T47D (cell line): Measurements from ENCODE around the gene AHR.

Experiments used
- DNase-seq, 2 experiments: peaks; one replicate each; pipeline versions ENCODE4 v3.0.0 to v3.0.0-alpha.2; 2011 to 2012; ENCODE audit warnings: low read depth in 1 of 2, low spot score in 1 of 2
- JUND ChIP-seq: IDR thresholded peaks from 2 replicates; pipeline ENCODE4 v1.6.1; 2012; ENCODE audit warnings: low read depth
- in situ Hi-C: cut with HindIII; loops from 2 replicates; pipeline ENCODE4 v1.10.0; 2016; ENCODE audit warnings: low sequenced_read_pairs, low pct_unique_long_range_greater_than_20kb

AHR gene

DNA sequence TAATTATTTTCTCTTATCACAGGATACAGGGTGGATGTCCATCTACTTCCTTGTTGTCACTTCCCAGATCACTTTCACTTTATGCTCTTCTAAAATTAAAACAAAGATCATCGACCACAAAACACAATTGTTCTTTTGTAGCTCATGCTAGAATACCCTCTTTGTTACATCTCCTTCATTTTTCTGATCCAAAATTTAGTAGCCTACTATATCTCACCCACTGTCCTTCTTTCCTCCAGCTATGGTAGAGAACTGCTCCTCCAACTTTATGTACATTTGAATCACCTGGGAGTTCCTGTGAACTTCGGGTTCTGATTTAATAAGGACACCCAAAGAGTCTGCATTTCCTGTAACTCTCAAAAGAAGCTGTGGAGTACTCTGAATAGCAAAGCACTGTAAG is 1.2 kb upstream of the AHR start:
- in situ Hi-C loops, result no loop called here
- TF ChIP-seq JUND, result no peak
- no peak for DNase-seq

DNA sequence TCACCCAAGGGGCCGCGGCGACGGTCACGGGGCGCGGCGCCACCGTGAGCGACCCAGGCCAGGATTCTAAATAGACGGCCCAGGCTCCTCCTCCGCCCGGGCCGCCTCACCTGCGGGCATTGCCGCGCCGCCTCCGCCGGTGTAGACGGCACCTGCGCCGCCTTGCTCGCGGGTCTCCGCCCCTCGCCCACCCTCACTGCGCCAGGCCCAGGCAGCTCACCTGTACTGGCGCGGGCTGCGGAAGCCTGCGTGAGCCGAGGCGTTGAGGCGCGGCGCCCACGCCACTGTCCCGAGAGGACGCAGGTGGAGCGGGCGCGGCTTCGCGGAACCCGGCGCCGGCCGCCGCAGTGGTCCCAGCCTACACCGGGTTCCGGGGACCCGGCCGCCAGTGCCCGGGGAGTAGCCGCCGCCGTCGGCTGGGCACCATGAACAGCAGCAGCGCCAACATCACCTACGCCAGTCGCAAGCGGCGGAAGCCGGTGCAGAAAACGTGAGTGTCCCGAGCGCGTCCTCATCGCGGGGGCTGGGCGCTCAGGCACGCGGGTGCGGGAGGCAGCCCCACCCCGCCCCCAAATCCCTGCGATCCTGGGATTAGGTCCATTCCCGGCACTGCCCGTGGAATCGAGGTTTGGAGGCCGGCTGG is 509 bp downstream of the AHR start:
- peak; percentile 31 to 59 for DNase-seq
- TF ChIP-seq JUND, result no peak
- in situ Hi-C loops, result no loop called here

GRCh38 chr7:17299483-17299991 is 1.1 kb downstream of the AHR start:
- in situ Hi-C loops, result no loop called here
- TF ChIP-seq JUND, result no peak
- peak; percentile 9 to 43 for DNase-seq

GRCh38 chr7:17300012-17300411 is 1.6 kb downstream of the AHR start:
- in situ Hi-C loops, result no loop called here
- no peak for TF ChIP-seq JUND

GRCh38 chr7:17300437-17300836 is 2.0 kb downstream of the AHR start:
- DNase-seq, result no peak
- in situ Hi-C loops, result no loop called here
- no peak for TF ChIP-seq JUND

More at GRCh38 chr7:17300012-17300411, 1.6 kb downstream of the AHR start:
- no peak for DNase-seq

- DNase-seq, result peak in 1 of 2 experiments; percentile 64
- TF ChIP-seq JUND, result no peak
- in situ Hi-C loops, result no loop called here
These were observed 3.3 kb downstream of the AHR start for GRCh38 chr7:17301471-17302456.

- TF ChIP-seq JUND, result no peak
- in situ Hi-C loops, result no loop called here
- peak; percentile 18 to 76 for DNase-seq
These were observed 4.2 kb downstream of the AHR start for GRCh38 chr7:17302575-17303142.

DNA sequence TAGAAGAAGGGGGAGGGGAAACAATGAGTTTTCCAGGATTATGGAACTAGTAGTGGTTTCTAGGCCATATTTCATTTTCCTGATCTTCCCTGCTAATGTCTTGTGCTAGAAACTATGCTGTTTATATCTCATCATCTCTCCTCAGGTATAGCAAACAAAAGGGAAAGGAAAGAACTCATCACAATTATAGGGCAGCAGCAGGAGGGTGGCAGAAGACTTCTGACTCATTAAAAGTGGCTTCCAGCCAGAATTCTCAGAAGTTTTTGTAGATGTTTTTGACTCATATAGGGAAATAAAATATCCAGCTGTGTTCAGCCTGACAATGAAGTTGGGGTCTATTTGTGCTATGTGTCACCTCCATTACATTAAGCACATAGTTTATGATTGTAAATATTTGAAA is 6.5 kb downstream of the AHR start:
- in situ Hi-C loops, result no loop called here
- TF ChIP-seq JUND, result 0 out of 2 replicates have a peak, but pooled peaks have one; percentile 19
- DNase-seq, result peak in 1 of 2 experiments; percentile 73

DNA sequence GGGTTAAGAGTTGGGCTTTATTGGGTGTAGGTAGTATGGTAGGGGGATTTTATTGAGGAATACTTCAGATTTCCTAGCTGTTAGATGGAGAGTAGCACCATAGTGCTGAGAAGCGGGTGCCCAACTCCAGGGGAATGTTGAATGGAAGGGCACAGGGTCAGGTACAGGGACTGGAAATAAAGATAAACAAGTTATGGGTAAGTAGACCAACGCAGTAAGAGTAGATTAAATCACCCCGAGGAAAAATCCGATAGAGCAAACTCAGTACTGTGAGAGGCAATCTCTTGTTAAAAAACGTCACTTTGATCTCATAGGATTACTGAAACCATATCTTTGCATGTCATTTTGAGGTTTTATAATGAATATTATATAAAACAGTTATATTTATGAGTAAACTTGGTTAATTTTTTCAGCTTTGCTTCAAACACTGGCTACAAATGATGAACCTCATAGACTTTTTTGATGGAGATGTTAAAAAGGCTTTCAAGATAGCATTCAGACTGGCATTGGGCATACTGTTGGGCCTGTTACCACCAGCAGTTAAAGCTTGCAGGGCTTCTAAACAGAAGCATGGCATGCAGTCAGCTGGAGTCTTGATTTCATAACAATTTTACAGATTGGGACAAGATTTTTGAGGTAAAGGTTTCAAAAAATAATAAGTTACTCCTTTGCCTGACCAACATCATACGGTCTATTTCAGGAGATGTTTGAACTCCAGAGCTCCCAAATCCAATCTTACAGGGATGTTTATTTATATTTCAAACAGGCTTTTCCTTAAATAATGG is 7.1 kb downstream of the AHR start:
- in situ Hi-C loops, result no loop called here
- TF ChIP-seq JUND, result no peak
- no peak for DNase-seq

DNA sequence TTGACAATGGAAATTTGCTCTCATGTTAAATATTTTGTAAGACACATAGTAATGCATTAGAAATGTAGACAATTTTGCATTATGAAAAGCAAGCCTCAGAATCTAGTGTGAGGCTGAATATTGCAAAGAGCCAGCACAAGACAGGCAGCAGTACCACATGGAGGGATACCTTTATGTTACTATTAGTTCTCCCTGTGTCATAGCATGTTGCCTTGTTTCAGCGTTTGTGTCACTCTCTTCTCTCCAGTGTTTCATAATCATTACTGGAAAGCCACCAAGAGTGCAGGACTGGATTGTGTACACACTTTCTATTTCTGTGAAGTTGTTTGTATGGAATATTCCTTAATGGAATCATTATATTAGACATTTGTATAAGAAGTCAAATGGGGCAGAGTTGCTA is 8.5 kb downstream of the AHR start:
- DNase-seq, result peak in 1 of 2 experiments; percentile 30
- TF ChIP-seq JUND, result no peak
- in situ Hi-C loops, result no loop called here

DNA sequence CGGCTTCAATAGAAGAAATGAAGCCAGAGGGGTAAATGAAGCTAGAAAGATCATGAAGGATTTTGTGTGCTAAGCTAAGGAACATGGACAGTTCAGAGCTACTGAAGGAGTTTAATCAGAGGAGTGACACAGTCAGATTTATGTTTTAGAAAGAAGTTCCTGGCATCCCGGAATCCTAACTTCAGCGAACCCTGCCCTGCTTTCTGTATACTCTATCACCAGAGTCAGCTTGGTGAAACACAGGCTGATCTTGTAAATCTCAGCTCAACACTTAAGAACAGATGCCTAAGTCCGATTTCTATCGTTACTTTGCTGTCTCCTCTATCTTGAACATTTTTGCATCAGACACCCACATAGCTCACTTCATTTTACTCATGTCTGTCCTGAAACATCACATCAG is 9.1 kb downstream of the AHR start:
- no peak for DNase-seq
- in situ Hi-C loops, result no loop called here
- TF ChIP-seq JUND, result no peak
